AG09319 (cell line): ENCODE measurements around the gene PTN.

Experiments used
- DNase-seq: peaks from one replicate; pipeline ENCODE4 v3.0.0-alpha.2; 2010; ENCODE audit warnings: low read depth; ENCODE audit errors: extremely low read depth
- CTCF ChIP-seq: IDR thresholded peaks from 2 replicates; pipeline ENCODE4 v1.5.1; 2011; ENCODE audit warnings: low read depth, mild to moderate bottlenecking, inconsistent platforms, low read length, moderate library complexity

The PTN gene

GRCh38 chr7:137366995-137367394, 23.5 kb upstream of the PTN start:
- DNase-seq: no peak
- TF ChIP-seq CTCF: no peak

GRCh38 chr7:137363683-137364082, 20.1 kb upstream of the PTN start:
- no peak for TF ChIP-seq CTCF
- DNase-seq: no peak

GRCh38 chr7:137360087-137360679, 16.6 kb upstream of the PTN start:
- DNase-seq: no peak
- no peak for TF ChIP-seq CTCF

GRCh38 chr7:137354961-137355360, 11.4 kb upstream of the PTN start:
- no peak for TF ChIP-seq CTCF
- DNase-seq: no peak

- no peak for DNase-seq
- TF ChIP-seq CTCF: no peak
Observed at GRCh38 chr7:137354396-137354795, 10.9 kb upstream of the PTN start.

GRCh38 chr7:137351941-137352340, 8.4 kb upstream of the PTN start:
- no peak for DNase-seq

More at GRCh38 chr7:137351941-137352340, 8.4 kb upstream of the PTN start:
- no peak for TF ChIP-seq CTCF
